CD4-positive, alpha-beta T cell (primary cell): ENCODE results near the gene ZNF431. TPM values are rescaled to one million over a fixed set of nuclear protein-coding genes. Genes with fewer than 3 reads are reported as not detected.

ENCODE experiments used
- ATAC-seq: fragments of 200-7000 bp; cut with Tn5 transposase; one replicate; pipeline ENCODE4 v1.10.0; 2022; ENCODE audit warnings: mild to moderate bottlenecking; ENCODE audit not compliant: poor library complexity
- CTCF ChIA-PET: fragments of 350-600 bp; sonication (Branson Sonifier 250); formaldehyde crosslinking; loops from one replicate; lab custom pipeline; 2021; ENCODE audit warnings: antibody characterized with exemption, inconsistent platforms; lab: Charles Lee
- POLR2A ChIA-PET: fragments of 350-600 bp; sonication (Branson Sonifier 250); formaldehyde crosslinking; loops from one replicate; lab custom pipeline; 2021; ENCODE audit warnings: antibody characterized with exemption, inconsistent platforms; lab: Charles Lee
- DNase-seq, 14 experiments: peaks; one replicate each; pipeline ENCODE4 v3.0.0-alpha.2; 2013 to 2020; ENCODE audit warnings: mixed read lengths in 2 of 14
- H3K27ac ChIP-seq, 2 donors: one replicate each; pipeline versions ENCODE4 v1.5.1 to v1.7.0; 2013; ENCODE audit warnings: low read length in 2 of 2, low read depth in 1 of 2, mild to moderate bottlenecking in 1 of 2
- H3K27me3 ChIP-seq, 2 experiments: 1 replicate in 1 of 2; 2 replicates in 1 of 2; pipeline versions ENCODE4 v1.6.1 to v1.7.0; 2013; ENCODE audit warnings: low read length in 2 of 2, control low read depth in 1 of 2, mild to moderate bottlenecking in 1 of 2, moderate library complexity in 1 of 2; ENCODE audit not compliant: insufficient read depth in 2 of 2, control insufficient read depth in 1 of 2
- H3K36me3 ChIP-seq: one replicate; pipeline ENCODE4 v1.6.1; 2013; ENCODE audit warnings: low read length, control low read depth; ENCODE audit not compliant: insufficient read depth
- H3K4me1 ChIP-seq: one replicate; pipeline ENCODE4 v1.6.1; 2013; ENCODE audit warnings: low read length, control low read depth; ENCODE audit not compliant: insufficient read depth
- H3K4me3 ChIP-seq: one replicate; pipeline ENCODE4 v1.5.1; 2013; ENCODE audit warnings: mild to moderate bottlenecking, low read length, moderate library complexity
- H3K9me3 ChIP-seq, 2 experiments: 1 replicate in 1 of 2; 2 replicates in 1 of 2; pipeline versions ENCODE4 v1.6.1 to v1.7.0; 2013; ENCODE audit warnings: low read length in 2 of 2, mild to moderate bottlenecking in 2 of 2, control low read depth in 1 of 2, moderate library complexity in 1 of 2; ENCODE audit not compliant: control insufficient read depth in 1 of 2, insufficient read depth in 1 of 2
- H3K27ac Mint-ChIP-seq: one replicate; pipeline ENCODE4 v1.8.0; 2020; ENCODE audit warnings: mixed read lengths
- H3K27me3 Mint-ChIP-seq: one replicate; pipeline ENCODE4 v1.8.0; 2021; ENCODE audit warnings: mixed read lengths
- H3K36me3 Mint-ChIP-seq: one replicate; pipeline ENCODE4 v1.8.0; 2021; ENCODE audit warnings: low read depth, mixed read lengths
- H3K4me1 Mint-ChIP-seq: one replicate; pipeline ENCODE4 v1.8.0; 2021; ENCODE audit warnings: low read depth, mixed read lengths
- H3K4me3 Mint-ChIP-seq: one replicate; pipeline ENCODE4 v1.8.0; 2020; ENCODE audit warnings: mild to moderate bottlenecking, mixed read lengths
- H3K9me3 Mint-ChIP-seq: one replicate; pipeline ENCODE4 v1.8.0; 2020; ENCODE audit warnings: mixed read lengths
- intact Hi-C, 2 experiments: fragments of 100-400 bp; cut with DNase I in 1 of 2; cut with micrococcal nuclease in 1 of 2; formaldehyde crosslinking; loops; one replicate each; pipeline versions ENCODE4 v1.15.1 to v1.9.0; 2023 to 2025; cut with DNase I, micrococcal nuclease
- total RNA-seq, 174 experiments: library from RNA in 2 of 174; stranded (reverse) in 2 of 174; gene quantifications; one replicate each; pipeline ENCODE4 v1.2.3 and lab custom pipeline; 2021 to 2026
- TF ChIP-seq, protein P1 (sequence below): fragments of 200-600 bp; IDR thresholded peaks from one replicate; pipeline ENCODE4 v1.8.0; 2022; ENCODE audit warnings: antibody characterized with exemption, mild to moderate bottlenecking

Gene ZNF431
- total RNA-seq, 2 experiments from 2014 or later: 24.6 to 25.9 TPM

DNA sequence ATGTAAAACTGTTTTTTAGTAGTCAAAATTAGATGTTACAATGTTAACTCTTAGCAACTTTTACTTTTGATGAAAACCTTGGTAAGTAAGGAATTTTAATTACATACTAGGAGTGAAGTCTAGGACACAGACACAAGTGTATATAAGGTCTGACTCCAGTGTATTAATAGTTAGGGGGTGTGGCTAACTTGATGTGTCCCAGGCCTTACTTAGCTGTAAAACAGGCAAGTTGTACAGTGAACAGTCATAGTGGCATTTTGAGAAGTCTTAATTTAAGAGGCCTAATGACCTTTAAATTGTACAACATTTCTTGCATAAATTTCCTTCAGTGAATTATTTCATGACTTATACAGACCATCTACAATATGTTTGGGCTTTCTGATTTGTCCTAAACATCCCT, 6.8 kb downstream of the ZNF431 start:
- intact Hi-C loops: loop anchor here in 1 of 2 experiments (10.0 kb wide), 2 partner anchors 374 to 706 kb away; partner anchors contain the start of gene ZNF66
- Mint-ChIP-seq H3K4me1 (peaks cover 52% of the 10 kb centered on the region), H3K36me3 (peaks cover 99% of the 10 kb centered on the region), H3K27me3 (no peaks in the 10 kb centered on the region), H3K9me3 (no peaks in the 10 kb centered on the region), H3K4me3 (no peak overlapping the region), H3K27ac (no peak overlapping the region)
- POLR2A ChIA-PET: no interaction called here
- CTCF ChIA-PET: no interaction called here
- no peak for ATAC-seq
- Histone ChIP-seq H3K4me3 (no peak overlapping the region), H3K4me1 (no peaks in the 10 kb centered on the region), H3K36me3 (peaks cover 81% of the 10 kb centered on the region), H3K9me3 (peaks cover 0 to 5% of the 10 kb centered on the region in 2 experiments), H3K27me3 (no peaks in the 10 kb centered on the region), H3K27ac (no peak overlapping the region)
- DNase-seq: no peak
- TF ChIP-seq, protein P1, sequence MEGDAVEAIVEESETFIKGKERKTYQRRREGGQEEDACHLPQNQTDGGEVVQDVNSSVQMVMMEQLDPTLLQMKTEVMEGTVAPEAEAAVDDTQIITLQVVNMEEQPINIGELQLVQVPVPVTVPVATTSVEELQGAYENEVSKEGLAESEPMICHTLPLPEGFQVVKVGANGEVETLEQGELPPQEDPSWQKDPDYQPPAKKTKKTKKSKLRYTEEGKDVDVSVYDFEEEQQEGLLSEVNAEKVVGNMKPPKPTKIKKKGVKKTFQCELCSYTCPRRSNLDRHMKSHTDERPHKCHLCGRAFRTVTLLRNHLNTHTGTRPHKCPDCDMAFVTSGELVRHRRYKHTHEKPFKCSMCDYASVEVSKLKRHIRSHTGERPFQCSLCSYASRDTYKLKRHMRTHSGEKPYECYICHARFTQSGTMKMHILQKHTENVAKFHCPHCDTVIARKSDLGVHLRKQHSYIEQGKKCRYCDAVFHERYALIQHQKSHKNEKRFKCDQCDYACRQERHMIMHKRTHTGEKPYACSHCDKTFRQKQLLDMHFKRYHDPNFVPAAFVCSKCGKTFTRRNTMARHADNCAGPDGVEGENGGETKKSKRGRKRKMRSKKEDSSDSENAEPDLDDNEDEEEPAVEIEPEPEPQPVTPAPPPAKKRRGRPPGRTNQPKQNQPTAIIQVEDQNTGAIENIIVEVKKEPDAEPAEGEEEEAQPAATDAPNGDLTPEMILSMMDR: no peak

DNA sequence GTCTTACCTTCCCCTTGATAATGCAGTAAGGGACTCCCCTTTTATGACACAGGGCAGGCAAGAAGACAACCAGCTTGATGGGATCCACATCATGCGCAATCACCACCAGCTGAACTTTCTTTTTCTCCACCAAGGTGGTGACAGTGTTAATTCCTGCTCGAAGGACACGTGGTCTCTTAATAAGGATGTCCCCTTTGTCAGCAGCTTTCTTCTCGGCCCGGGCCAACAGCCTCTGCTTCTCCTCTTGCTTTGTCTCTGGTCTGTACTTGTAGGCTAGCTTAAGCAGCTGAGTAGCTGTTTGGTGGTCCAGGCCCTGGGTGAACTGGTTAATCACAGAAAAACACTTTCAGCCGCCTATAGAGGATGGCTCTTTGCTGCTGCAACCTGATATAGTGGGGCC, 8.0 kb downstream of the ZNF431 start:
- Histone ChIP-seq H3K4me1 (no peaks in the 10 kb centered on the region), H3K27ac (no peak overlapping the region), H3K36me3 (peaks cover 74% of the 10 kb centered on the region), H3K4me3 (no peak overlapping the region), H3K27me3 (no peaks in the 10 kb centered on the region), H3K9me3 (peaks cover 0 to 7% of the 10 kb centered on the region in 2 experiments)
- no peak for DNase-seq
- H3K36me3 Mint-ChIP-seq: peaks cover 92% of the 10 kb centered on the region
- intact Hi-C loops: loop anchor here (2.0 to 10.0 kb wide), 3 partner anchors 61 to 705 kb away; partner anchors contain the start of gene ZNF66 (in 1 of the 2)
- CTCF ChIA-PET: no interaction called here
- POLR2A ChIA-PET: no interaction called here
- H3K4me3 Mint-ChIP-seq: no peak overlapping the region
- H3K4me1 Mint-ChIP-seq: peaks cover 45% of the 10 kb centered on the region
- no peaks in the 10 kb centered on the region for H3K27me3 Mint-ChIP-seq
- no peaks in the 10 kb centered on the region for H3K9me3 Mint-ChIP-seq
- H3K27ac Mint-ChIP-seq: peak overlapping the region; percentile 24
- no peak for ATAC-seq
- TF ChIP-seq, protein P1: no peak

DNA sequence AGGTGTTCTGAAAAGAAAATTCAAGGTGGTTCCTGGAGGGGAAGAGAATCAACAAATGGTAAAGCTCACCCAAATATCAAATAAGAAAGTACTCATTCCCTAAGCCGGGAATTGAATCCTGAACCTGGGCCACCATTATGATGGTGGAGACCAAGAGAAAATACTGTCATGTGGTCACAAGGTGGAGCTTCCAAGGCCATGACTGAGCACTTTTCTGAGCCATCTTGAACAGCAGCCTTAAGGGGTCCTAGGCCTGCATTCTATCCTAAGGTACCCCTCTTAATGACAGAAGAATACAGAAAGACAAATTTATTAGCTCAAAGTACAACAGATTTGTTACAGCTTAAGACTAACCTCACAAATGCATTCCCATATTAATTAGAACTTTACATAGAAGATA, 9.6 kb downstream of the ZNF431 start:
- no peaks in the 10 kb centered on the region for H3K9me3 Mint-ChIP-seq
- peaks cover 72% of the 10 kb centered on the region for H3K36me3 ChIP-seq
- no peak overlapping the region for H3K4me3 Mint-ChIP-seq
- ChIA-PET POLR2A (interaction anchor here (0.6 kb wide), 1 partner anchor 90 kb away, joined by 4 read pairs; no protein-coding TSS in a partner anchor), CTCF (no interaction called here)
- H3K27me3 Mint-ChIP-seq: no peaks in the 10 kb centered on the region
- no peak overlapping the region for H3K27ac ChIP-seq
- DNase-seq (no peak), ATAC-seq (no peak)
- peaks cover 91% of the 10 kb centered on the region for H3K36me3 Mint-ChIP-seq
- H3K27ac Mint-ChIP-seq: no peak overlapping the region
- H3K4me3 ChIP-seq: no peak overlapping the region
- H3K27me3 ChIP-seq: no peaks in the 10 kb centered on the region
- peaks cover 47% of the 10 kb centered on the region for H3K4me1 Mint-ChIP-seq
- TF ChIP-seq, protein P1: no peak
- intact Hi-C loops: loop anchor here in 1 of 2 experiments (2.0 kb wide), 1 partner anchor 63 kb away; no protein-coding TSS in a partner anchor
- peaks cover 0 to 7% of the 10 kb centered on the region in 2 experiments for H3K9me3 ChIP-seq
- no peaks in the 10 kb centered on the region for H3K4me1 ChIP-seq
